Mesendoderm (in vitro differentiated cells): ENCODE results near the gene BBS4. TPM values are rescaled to one million over a fixed set of nuclear protein-coding genes. Genes with fewer than 3 reads are reported as not detected.

Source experiments
- DNase-seq: peaks from one replicate; pipeline ENCODE4 v3.0.0; 2013
- H2AK5ac ChIP-seq: 2 replicates; pipeline ENCODE4 v1.6.1; 2013; ENCODE audit warnings: low read length, inconsistent platforms
- H2BK120ac ChIP-seq: 2 replicates; pipeline ENCODE4 v1.6.1; 2013; ENCODE audit warnings: low read depth, mild to moderate bottlenecking, low read length, moderate library complexity, mixed read lengths
- H2BK15ac ChIP-seq: replicated peaks from 2 replicates; pipeline ENCODE4 v1.6.1; 2013; ENCODE audit warnings: low read depth, mild to moderate bottlenecking, moderate library complexity
- H2BK5ac ChIP-seq: 2 replicates; pipeline ENCODE4 v1.6.1; 2013; ENCODE audit warnings: low read length, inconsistent platforms
- H3K18ac ChIP-seq: 2 replicates; pipeline ENCODE4 v1.6.1; 2013; ENCODE audit warnings: mild to moderate bottlenecking, low read length, mixed read lengths
- H3K23ac ChIP-seq: one replicate; pipeline ENCODE4 v1.6.1; 2013; ENCODE audit warnings: low read length
- H3K27ac ChIP-seq: 2 replicates; pipeline ENCODE4 v1.5.1; 2013; ENCODE audit warnings: low read depth, mild to moderate bottlenecking, inconsistent platforms, low read length, moderate library complexity
- H3K27me3 ChIP-seq: 2 replicates; pipeline ENCODE4 v1.6.1; 2013; ENCODE audit warnings: low read length, control low read depth, mild to moderate bottlenecking, inconsistent platforms; ENCODE audit not compliant: insufficient read depth, poor library complexity
- H3K36me3 ChIP-seq: 2 replicates; pipeline ENCODE4 v1.6.1; 2013; ENCODE audit warnings: low read length, inconsistent platforms; ENCODE audit not compliant: control insufficient read depth, insufficient read depth
- H3K4ac ChIP-seq: one replicate; pipeline ENCODE4 v1.6.1; 2013; ENCODE audit warnings: low read depth, mild to moderate bottlenecking, low read length, moderate library complexity
- H3K4me1 ChIP-seq: 2 replicates; pipeline ENCODE4 v1.6.1; 2013; ENCODE audit warnings: low read depth, low read length, inconsistent platforms; ENCODE audit not compliant: control insufficient read depth
- H3K4me2 ChIP-seq: 2 replicates; pipeline ENCODE4 v1.6.1; 2013; ENCODE audit warnings: low read length
- H3K4me3 ChIP-seq: 2 replicates; pipeline ENCODE4 v1.5.1; 2013; ENCODE audit warnings: mild to moderate bottlenecking, low read length
- H3K56ac ChIP-seq: one replicate; pipeline ENCODE4 v1.6.1; 2013; ENCODE audit warnings: low read length
- H3K79me1 ChIP-seq: 2 replicates; pipeline ENCODE4 v1.6.1; 2013; ENCODE audit warnings: low read length, inconsistent platforms
- H3K79me2 ChIP-seq: 2 replicates; pipeline ENCODE4 v1.6.1; 2013; ENCODE audit warnings: mild to moderate bottlenecking, low read length; ENCODE audit not compliant: control insufficient read depth, insufficient read depth
- H3K9ac ChIP-seq: 2 replicates; pipeline ENCODE4 v1.6.1; 2013; ENCODE audit warnings: low read length, inconsistent platforms
- H4K5ac ChIP-seq: one replicate; pipeline ENCODE4 v1.6.1; 2013; ENCODE audit warnings: low read length
- H4K8ac ChIP-seq: one replicate; pipeline ENCODE4 v1.6.1; 2013; ENCODE audit warnings: low read depth, mild to moderate bottlenecking, control low read depth, low read length, moderate library complexity
- WGBS: extraction: QIAGEN DNeasy Blood & Tissue Kit; methylation state at CpG from one replicate; pipeline ENCODE4 v1.1.7; 2013; ENCODE audit warnings: low lambda C conversion rate, missing lambda C conversion rate; ENCODE audit not compliant: insufficient coverage; ENCODE audit errors: extremely low coverage; 5-methylcytosine and 5-hydroxymethylcytosine counted together
- small RNA-seq: library from polyadenylated mRNA; stranded (forward); fragments of <200 nt; extraction: miRNeasy Mini kit (QIAGEN cat#:217004); gene quantifications from one replicate; pipeline ENCODE3, GENCODE V24; 2013; ENCODE audit not compliant: insufficient read depth

The BBS4 gene

GRCh38 chr15:72785841-72786240 lies 99.8 kb downstream of the BBS4 start:
- H3K79me2 ChIP-seq, result peaks cover 24% of the 10 kb centered on the region
- peaks cover 13% of the 10 kb centered on the region for H3K79me1 ChIP-seq
- no peaks in the 10 kb centered on the region for H3K27me3 ChIP-seq
- H3K23ac ChIP-seq, result no peak overlapping the region
- DNase-seq, result no peak
- H3K18ac ChIP-seq, result no peak overlapping the region
- H3K56ac ChIP-seq, result no peak overlapping the region
- H4K5ac ChIP-seq, result no peak overlapping the region
- H2BK15ac ChIP-seq, result no peak overlapping the region
- no peak overlapping the region for H2BK5ac ChIP-seq
- no peak overlapping the region for H3K27ac ChIP-seq
- no CpG with 5 or more reads among the region's 2 CpGs for WGBS
- no peak overlapping the region for H3K4me2 ChIP-seq
- H3K36me3 ChIP-seq, result no peaks in the 10 kb centered on the region
- H3K4ac ChIP-seq, result no peak overlapping the region
- no peak overlapping the region for H2AK5ac ChIP-seq
- no peak overlapping the region for H3K4me3 ChIP-seq
- H4K8ac ChIP-seq, result no peak overlapping the region
- H3K4me1 ChIP-seq, result no peaks in the 10 kb centered on the region
- H3K9ac ChIP-seq, result no peak overlapping the region
- no peak overlapping the region for H2BK120ac ChIP-seq

- no peak overlapping the region for H3K56ac ChIP-seq
- H3K79me2 ChIP-seq, result peaks cover 20% of the 10 kb centered on the region
- H3K27me3 ChIP-seq, result no peaks in the 10 kb centered on the region
- H3K79me1 ChIP-seq, result peaks cover 10% of the 10 kb centered on the region
- no peak overlapping the region for H3K4ac ChIP-seq
- H4K5ac ChIP-seq, result no peak overlapping the region
- H3K4me2 ChIP-seq, result no peak overlapping the region
- no peak overlapping the region for H4K8ac ChIP-seq
- H3K27ac ChIP-seq, result no peak overlapping the region
- no peak overlapping the region for H3K4me3 ChIP-seq
- no peak overlapping the region for H2AK5ac ChIP-seq
- H2BK15ac ChIP-seq, result no peak overlapping the region
- no peaks in the 10 kb centered on the region for H3K36me3 ChIP-seq
- no peak overlapping the region for H3K23ac ChIP-seq
- H2BK120ac ChIP-seq, result no peak overlapping the region
- no peak overlapping the region for H3K18ac ChIP-seq
- no CpG with 5 or more reads among the region's 4 CpGs for WGBS
- DNase-seq, result no peak
- no peak overlapping the region for H3K9ac ChIP-seq
- no peaks in the 10 kb centered on the region for H3K4me1 ChIP-seq
- H2BK5ac ChIP-seq, result no peak overlapping the region
Measured at GRCh38 chr15:72786242-72786641, 100.2 kb downstream of the BBS4 start.

GRCh38 chr15:72786676-72787345 lies 100.8 kb downstream of the BBS4 start:
- Histone ChIP-seq H3K56ac (no peak overlapping the region), H4K5ac (no peak overlapping the region), H3K27ac (no peak overlapping the region), H2BK120ac (no peak overlapping the region), H3K18ac (no peak overlapping the region), H3K79me2 (peaks cover 14% of the 10 kb centered on the region), H3K4me2 (no peak overlapping the region), H2BK15ac (no peak overlapping the region), H2BK5ac (no peak overlapping the region), H3K4me1 (no peaks in the 10 kb centered on the region), H3K9ac (no peak overlapping the region), H2AK5ac (no peak overlapping the region), H3K4ac (no peak overlapping the region), H4K8ac (no peak overlapping the region), H3K27me3 (no peaks in the 10 kb centered on the region), H3K23ac (no peak overlapping the region), H3K4me3 (no peak overlapping the region), H3K79me1 (peaks cover 5% of the 10 kb centered on the region), H3K36me3 (no peaks in the 10 kb centered on the region)
- no peak for DNase-seq
- no CpG with 5 or more reads among the region's 8 CpGs for WGBS

- no peak overlapping the region for H3K23ac ChIP-seq
- H3K79me2 ChIP-seq, result peaks cover 8% of the 10 kb centered on the region
- no peak overlapping the region for H3K27ac ChIP-seq
- H3K56ac ChIP-seq, result no peak overlapping the region
- H3K4me1 ChIP-seq, result no peaks in the 10 kb centered on the region
- WGBS, result no CpG with 5 or more reads among the region's 1 CpG
- no peak overlapping the region for H4K8ac ChIP-seq
- H3K4me3 ChIP-seq, result no peak overlapping the region
- H2BK120ac ChIP-seq, result no peak overlapping the region
- no peak overlapping the region for H3K18ac ChIP-seq
- H2AK5ac ChIP-seq, result no peak overlapping the region
- no peak overlapping the region for H3K4me2 ChIP-seq
- H2BK5ac ChIP-seq, result no peak overlapping the region
- DNase-seq, result no peak
- H3K27me3 ChIP-seq, result no peaks in the 10 kb centered on the region
- H2BK15ac ChIP-seq, result no peak overlapping the region
- H3K4ac ChIP-seq, result no peak overlapping the region
- no peak overlapping the region for H4K5ac ChIP-seq
- H3K79me1 ChIP-seq, result peaks cover 2% of the 10 kb centered on the region
- no peak overlapping the region for H3K9ac ChIP-seq
- no peaks in the 10 kb centered on the region for H3K36me3 ChIP-seq
Measured at GRCh38 chr15:72787526-72787925, 101.5 kb downstream of the BBS4 start.

Small RNA genes lying within 50 kb of the gene (small RNA-seq; reads per million reads assigned to genes)
- not detected for gene RN7SL853P
